A549 (cell line): Measurements from ENCODE around the gene ARHGAP25. TPM values are rescaled to one million over a fixed set of nuclear protein-coding genes. Genes with fewer than 3 reads are reported as not detected.
A peak's percentile ranks its signal among the peaks of the same experiment; 100 is the strongest.

ENCODE experiments used
- ATAC-seq, 2 experiments: fragments of 200-7000 bp in 1 of 2; fragments of >200 bp in 1 of 2; cut with Nextera tagmentation in 1 of 2; cut with Tn5 transposase in 1 of 2; 3 replicates each; pipeline versions ENCODE4 v1.8.0 to v1.9.1; 2018 to 2020; ENCODE audit warnings: mild to moderate bottlenecking in 1 of 2, moderate library complexity in 1 of 2
- CTCF ChIA-PET: fragments of 300-600 bp; sonication (Branson Sonifier 250); formaldehyde crosslinking; extraction: SDS; loops from one replicate; lab custom pipeline; 2021; ENCODE audit warnings: antibody characterized with exemption, inconsistent platforms; lab: Yijun Ruan, JAX
- POLR2A ChIA-PET: fragments of 350-600 bp; formaldehyde crosslinking; extraction: SDS; loops from one replicate; lab custom pipeline; 2021; ENCODE audit warnings: antibody characterized with exemption, inconsistent platforms; lab: Yijun Ruan, JAX
- DNase-seq, 2 experiments: peaks; one replicate each; pipeline versions ENCODE4 v3.0.0 to v3.0.0-alpha.2; 2011 to 2016; ENCODE audit warnings: low read depth in 1 of 2, low spot score in 1 of 2
- FAIRE-seq: peaks from 2 replicates; lab custom pipeline; 2011; peaks lifted over from hg19 to GRCh38; lab: Jason Lieb, UNC
- H3K27ac ChIP-seq, 2 experiments: fragments of >200 bp; sonication (Bioruptor Twin); formaldehyde crosslinking; 3 replicates each; pipeline ENCODE4 v1.5.1; 2016 to 2017
- H3K4me1 ChIP-seq: fragments of >200 bp; sonication (Bioruptor Twin); formaldehyde crosslinking; 3 replicates; pipeline ENCODE4 v1.6.1; 2016
- H3K4me2 ChIP-seq: fragments of >200 bp; sonication (Bioruptor Twin); formaldehyde crosslinking; 3 replicates; pipeline ENCODE4 v1.6.1; 2016
- H3K4me3 ChIP-seq: fragments of >200 bp; sonication (Bioruptor Twin); formaldehyde crosslinking; 3 replicates; pipeline ENCODE4 v1.5.1; 2016
- H3K9me3 ChIP-seq: fragments of >200 bp; sonication (Bioruptor Twin); formaldehyde crosslinking; 3 replicates; pipeline ENCODE4 v1.6.1; 2016
- CBX8 ChIP-seq: fragments of 200-600 bp; sonication (generic); IDR thresholded peaks from 2 replicates; pipeline ENCODE4 v1.6.1; 2016
- CTCF ChIP-seq: fragments of >200 bp; sonication (Bioruptor Twin); formaldehyde crosslinking; IDR thresholded peaks from 3 replicates; pipeline ENCODE4 v1.5.1; 2016
- EP300 ChIP-seq, 2 experiments: fragments of >200 bp; sonication (Bioruptor Twin); formaldehyde crosslinking; IDR thresholded peaks; 2 replicates in 1 of 2; 3 replicates in 1 of 2; pipeline ENCODE4 v1.6.1; 2016 to 2017
- FOSB ChIP-seq: fragments of 250-450 bp; sonication (Bioruptor Pico); IDR thresholded peaks from 2 replicates; pipeline ENCODE4 v1.5.0; 2020; ENCODE audit warnings: mild to moderate bottlenecking, moderate library complexity
- GATA3 ChIP-seq: IDR thresholded peaks from 2 replicates; pipeline ENCODE4 v1.6.1; 2012; ENCODE audit warnings: borderline replicate concordance
- HDAC2 ChIP-seq: fragments of 200-600 bp; sonication (generic); IDR thresholded peaks from 2 replicates; pipeline ENCODE4 v1.6.1; 2016
- HEYL ChIP-seq: fragments of 250-450 bp; sonication (Bioruptor Pico); IDR thresholded peaks from 2 replicates; pipeline ENCODE4 v1.8.0; 2021; ENCODE audit warnings: mild to moderate bottlenecking, moderate library complexity
- MAFK ChIP-seq: fragments of 450-650 bp; IDR thresholded peaks from 2 replicates; pipeline ENCODE4 v1.6.1; 2014; ENCODE audit not compliant: partially characterized antibody
- MAZ ChIP-seq: fragments of 150-350 bp; IDR thresholded peaks from 2 replicates; pipeline ENCODE4 v1.6.1; 2014; ENCODE audit warnings: antibody characterized with exemption, low read depth, low read length, borderline replicate concordance
- MYC ChIP-seq: IDR thresholded peaks from 2 replicates; pipeline ENCODE4 v1.6.1; 2012; ENCODE audit warnings: mild to moderate bottlenecking, inconsistent platforms, low read length, improper control_type of control experiment, borderline replicate concordance
- NFE2L2 ChIP-seq: fragments of 150-350 bp; conservative IDR thresholded peaks from 2 replicates; pipeline ENCODE4 v1.6.1; 2014; ENCODE audit warnings: low read length
- NPAS2 ChIP-seq: fragments of 250-450 bp; sonication (Bioruptor Pico); IDR thresholded peaks from 2 replicates; pipeline ENCODE4 v1.8.0; 2022; ENCODE audit warnings: mild to moderate bottlenecking, moderate library complexity, borderline replicate concordance
- NR3C1 ChIP-seq: fragments of >200 bp; sonication (Bioruptor Twin); formaldehyde crosslinking; IDR thresholded peaks from 3 replicates; pipeline ENCODE4 v1.6.1; 2017
- POLR2A ChIP-seq: IDR thresholded peaks from 2 replicates; pipeline ENCODE4 v1.6.1; 2012; ENCODE audit warnings: mild to moderate bottlenecking, low read length
- SREBF2 ChIP-seq: fragments of 450-650 bp; IDR thresholded peaks from 2 replicates; pipeline ENCODE4 v1.6.1; 2014; ENCODE audit warnings: mild to moderate bottlenecking, moderate library complexity
- TFCP2L1 ChIP-seq: fragments of 250-450 bp; sonication (Bioruptor Pico); IDR thresholded peaks from 2 replicates; pipeline ENCODE4 v1.5.0; 2021; ENCODE audit warnings: mild to moderate bottlenecking
- ZFP36 ChIP-seq: fragments of 450-650 bp; IDR thresholded peaks from 2 replicates; pipeline ENCODE4 v1.6.1; 2014; ENCODE audit warnings: borderline replicate concordance; ENCODE audit not compliant: partially characterized antibody
- WGBS: methylation state at CpG from one replicate; pipeline ENCODE4 v1.1.6; 2017; ENCODE audit errors: missing lambda C conversion rate; 5-methylcytosine and 5-hydroxymethylcytosine counted together
- polyA plus RNA-seq, 4 experiments: library from polyadenylated mRNA; depleted of rRNA in 3 of 4; stranded (reverse); fragments of >200 nt; fragmentation: RNase III in 1 of 4; extraction: RNeasy Plus Mini Kit Qiagen cat#74134 plus additional on column Dnase treatment in 1 of 4; gene quantifications; 2 replicates in 3 of 4; 3 replicates in 1 of 4; pipeline ENCODE4 v1.2.3, GENCODE V29; 2011 to 2017
- TF ChIP-seq, protein P1 (sequence below): fragments of 250-450 bp; sonication (Bioruptor Pico); IDR thresholded peaks from 2 replicates; pipeline ENCODE4 v1.5.0; 2021; ENCODE audit warnings: mild to moderate bottlenecking, moderate library complexity, borderline replicate concordance
- TF ChIP-seq, protein P2 (sequence below): fragments of 200-600 bp; sonication (generic); IDR thresholded peaks from 2 replicates; pipeline ENCODE4 v1.6.1; 2016; ENCODE audit warnings: antibody characterized with exemption, mild to moderate bottlenecking, moderate library complexity

ARHGAP25 gene
- polyA plus RNA-seq, 2 of the 4 experiments (the other 2 are of a cell fraction): 0.50 to 2.4 TPM

GRCh38 chr2:68720665-68721064, 13.9 kb upstream of the ARHGAP25 start:
- FAIRE-seq (no peak), DNase-seq (no peak), ATAC-seq (no peak)
- Histone ChIP-seq H3K9me3 (no peaks in the 10 kb centered on the region), H3K27ac (no peak overlapping the region), H3K4me2 (no peak overlapping the region), H3K4me1 (0 out of 3 replicates have a peak, but pooled peaks cover 4% of the 10 kb centered on the region), H3K4me3 (no peak overlapping the region)
- POLR2A ChIA-PET: no interaction called here
- TF ChIP-seq EP300 (IDR thresholded peaks at IDR 0.05) (no peak), HEYL (no peak), MAFK (no peak), NR3C1 (no peak), SREBF2 (no peak), HDAC2 (no peak), FOSB (CRISPR knock-in tag) (no peak)
- TF ChIP-seq, protein P1, sequence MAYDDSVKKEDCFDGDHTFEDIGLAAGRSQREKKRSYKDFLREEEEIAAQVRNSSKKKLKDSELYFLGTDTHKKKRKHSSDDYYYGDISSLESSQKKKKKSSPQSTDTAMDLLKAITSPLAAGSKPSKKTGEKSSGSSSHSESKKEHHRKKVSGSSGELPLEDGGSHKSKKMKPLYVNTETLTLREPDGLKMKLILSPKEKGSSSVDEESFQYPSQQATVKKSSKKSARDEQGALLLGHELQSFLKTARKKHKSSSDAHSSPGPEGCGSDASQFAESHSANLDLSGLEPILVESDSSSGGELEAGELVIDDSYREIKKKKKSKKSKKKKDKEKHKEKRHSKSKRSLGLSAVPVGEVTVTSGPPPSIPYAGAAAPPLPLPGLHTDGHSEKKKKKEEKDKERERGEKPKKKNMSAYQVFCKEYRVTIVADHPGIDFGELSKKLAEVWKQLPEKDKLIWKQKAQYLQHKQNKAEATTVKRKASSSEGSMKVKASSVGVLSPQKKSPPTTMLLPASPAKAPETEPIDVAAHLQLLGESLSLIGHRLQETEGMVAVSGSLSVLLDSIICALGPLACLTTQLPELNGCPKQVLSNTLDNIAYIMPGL (CRISPR knock-in tag): no peak
- WGBS: 38% methylated on average over 3 of the region's 3 CpGs
- CTCF ChIA-PET: interaction anchor here (0.9 to 7.0 kb wide), 6 partner anchors 10 to 257 kb away, joined by 3 to 31 read pairs (median 12); no protein-coding TSS in a partner anchor

GRCh38 chr2:68721482-68722101, 13.0 kb upstream of the ARHGAP25 start:
- no peak for DNase-seq
- no peak for TF ChIP-seq EP300 (IDR thresholded peaks at IDR 0.05)
- no peak for TF ChIP-seq GATA3
- no peak for TF ChIP-seq NFE2L2
- no peak for TF ChIP-seq POLR2A
- TF ChIP-seq, protein P2, sequence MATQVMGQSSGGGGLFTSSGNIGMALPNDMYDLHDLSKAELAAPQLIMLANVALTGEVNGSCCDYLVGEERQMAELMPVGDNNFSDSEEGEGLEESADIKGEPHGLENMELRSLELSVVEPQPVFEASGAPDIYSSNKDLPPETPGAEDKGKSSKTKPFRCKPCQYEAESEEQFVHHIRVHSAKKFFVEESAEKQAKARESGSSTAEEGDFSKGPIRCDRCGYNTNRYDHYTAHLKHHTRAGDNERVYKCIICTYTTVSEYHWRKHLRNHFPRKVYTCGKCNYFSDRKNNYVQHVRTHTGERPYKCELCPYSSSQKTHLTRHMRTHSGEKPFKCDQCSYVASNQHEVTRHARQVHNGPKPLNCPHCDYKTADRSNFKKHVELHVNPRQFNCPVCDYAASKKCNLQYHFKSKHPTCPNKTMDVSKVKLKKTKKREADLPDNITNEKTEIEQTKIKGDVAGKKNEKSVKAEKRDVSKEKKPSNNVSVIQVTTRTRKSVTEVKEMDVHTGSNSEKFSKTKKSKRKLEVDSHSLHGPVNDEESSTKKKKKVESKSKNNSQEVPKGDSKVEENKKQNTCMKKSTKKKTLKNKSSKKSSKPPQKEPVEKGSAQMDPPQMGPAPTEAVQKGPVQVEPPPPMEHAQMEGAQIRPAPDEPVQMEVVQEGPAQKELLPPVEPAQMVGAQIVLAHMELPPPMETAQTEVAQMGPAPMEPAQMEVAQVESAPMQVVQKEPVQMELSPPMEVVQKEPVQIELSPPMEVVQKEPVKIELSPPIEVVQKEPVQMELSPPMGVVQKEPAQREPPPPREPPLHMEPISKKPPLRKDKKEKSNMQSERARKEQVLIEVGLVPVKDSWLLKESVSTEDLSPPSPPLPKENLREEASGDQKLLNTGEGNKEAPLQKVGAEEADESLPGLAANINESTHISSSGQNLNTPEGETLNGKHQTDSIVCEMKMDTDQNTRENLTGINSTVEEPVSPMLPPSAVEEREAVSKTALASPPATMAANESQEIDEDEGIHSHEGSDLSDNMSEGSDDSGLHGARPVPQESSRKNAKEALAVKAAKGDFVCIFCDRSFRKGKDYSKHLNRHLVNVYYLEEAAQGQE: no peak
- no peak for TF ChIP-seq NPAS2 (CRISPR knock-in tag)
- no peak for TF ChIP-seq MAZ
- TF ChIP-seq CBX8: no peak
- TF ChIP-seq MYC: no peak
- TF ChIP-seq, all 56 proteins: peak for 0
- no peaks in the 10 kb centered on the region for H3K9me3 ChIP-seq
- ChIA-PET POLR2A (no interaction called here), CTCF (interaction anchor here (0.9 to 7.0 kb wide), 9 partner anchors 11 to 258 kb away, joined by 3 to 31 read pairs (median 6); no protein-coding TSS in a partner anchor)
- FAIRE-seq (no peak), ATAC-seq (peak in 1 of 2 experiments; percentile 16; a peak in 3 of 6 replicates)
- no peak overlapping the region for H3K4me2 ChIP-seq
- no peak overlapping the region for H3K27ac ChIP-seq
- H3K4me3 ChIP-seq: no peak overlapping the region
- H3K4me1 ChIP-seq: 0 out of 3 replicates have a peak, but pooled peaks cover 4% of the 10 kb centered on the region
- 47% methylated on average over 8 of the region's 8 CpGs for WGBS

DNA sequence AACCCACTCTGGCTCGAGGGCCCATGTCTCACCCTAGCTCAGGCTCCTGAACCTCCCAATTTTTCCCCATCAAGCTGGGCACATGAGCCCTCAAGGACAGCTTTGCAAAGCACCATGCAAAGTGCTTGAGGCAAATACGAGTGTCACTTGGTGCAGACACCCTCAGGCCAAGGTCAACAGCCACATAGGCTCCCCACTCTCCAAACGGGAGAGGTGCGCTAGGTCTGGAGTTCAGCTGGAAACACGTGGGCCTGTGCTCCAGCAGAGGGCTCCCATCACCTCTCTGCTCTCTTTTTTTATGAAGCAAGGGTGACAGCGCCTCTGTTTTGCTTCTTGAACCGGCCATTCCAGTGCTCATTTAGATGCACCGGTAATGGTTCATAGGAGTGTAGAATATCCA, 11.9 kb upstream of the ARHGAP25 start:
- DNase-seq (no peak), ATAC-seq (peak in 1 of 2 experiments; percentile 57; a peak in 3 of 6 replicates)
- WGBS: 75% methylated on average over 8 of the region's 8 CpGs
- CTCF ChIA-PET: interaction anchor here (0.7 to 7.0 kb wide), 11 partner anchors 12 to 282 kb away, joined by 3 to 31 read pairs (median 6); partner anchors contain the start of gene ARHGAP25
- POLR2A ChIA-PET: no interaction called here
- Histone ChIP-seq H3K4me1 (0 out of 3 replicates have a peak, but pooled peaks cover 4% of the 10 kb centered on the region), H3K27ac (no peak overlapping the region), H3K4me3 (no peak overlapping the region), H3K4me2 (no peak overlapping the region)
- TF ChIP-seq ZFP36: no peak
- TF ChIP-seq TFCP2L1 (CRISPR knock-in tag): no peak
- 0 out of 3 replicates have a peak, but pooled peaks have one; percentile 7 for TF ChIP-seq CTCF
- TF ChIP-seq, all 56 proteins: peak for 1
- FAIRE-seq: no peak
- H3K9me3 ChIP-seq: no peaks in the 10 kb centered on the region
